HepG2 (cell line): ENCODE results near the gene AJUBA. TPM values are rescaled to one million over a fixed set of nuclear protein-coding genes. Genes with fewer than 3 reads are reported as not detected.
A peak's percentile ranks its signal among the peaks of the same experiment; 100 is the strongest.
"Not testable (repeated sequence)": the region's sequence is repeated elsewhere in the genome, so short reads cannot be mapped to it uniquely, and the experiment has no call there.

Experiments
- CREBL2 ChIP-seq: sonication (generic); formaldehyde crosslinking; IDR thresholded peaks from 2 replicates; pipeline ENCODE4 v1.8.1; 2023; ENCODE audit warnings: missing genetic modification reagents, mild to moderate bottlenecking, borderline replicate concordance
- GATAD2A ChIP-seq: IDR thresholded peaks from 2 replicates; pipeline ENCODE4 v1.6.1; 2016
- IRF9 ChIP-seq: sonication (generic); formaldehyde crosslinking; IDR thresholded peaks from 2 replicates; pipeline ENCODE4 v1.8.0; 2022; ENCODE audit warnings: missing genetic modification reagents, mild to moderate bottlenecking, borderline replicate concordance
- SATB2 ChIP-seq: sonication (generic); formaldehyde crosslinking; IDR thresholded peaks from 2 replicates; pipeline ENCODE4 v1.5.0; 2020; ENCODE audit warnings: missing genetic modification reagents
- SMYD3 ChIP-seq: sonication (generic); formaldehyde crosslinking; IDR thresholded peaks from 2 replicates; pipeline ENCODE4 v1.8.1; 2023; ENCODE audit warnings: mild to moderate bottlenecking, missing genetic modification reagents
- SSRP1 ChIP-seq: IDR thresholded peaks from 2 replicates; pipeline ENCODE4 v1.6.1; 2016; ENCODE audit warnings: control low read depth
- TBX2 ChIP-seq: sonication (generic); formaldehyde crosslinking; IDR thresholded peaks from 2 replicates; pipeline ENCODE4 v1.5.0; 2020; ENCODE audit warnings: missing genetic modification reagents, mild to moderate bottlenecking, borderline replicate concordance
- ZFP41 ChIP-seq: sonication (generic); formaldehyde crosslinking; IDR thresholded peaks from 2 replicates; pipeline ENCODE4 v1.4.0; 2020; ENCODE audit warnings: mild to moderate bottlenecking, missing genetic modification reagents, borderline replicate concordance
- ZHX2 ChIP-seq, 2 experiments: sonication (generic) in 1 of 2; formaldehyde crosslinking in 1 of 2; IDR thresholded peaks; 2 replicates each; pipeline versions ENCODE4 v1.6.1 to v1.9.0; 2014 to 2022; ENCODE audit warnings: antibody characterized with exemption in 1 of 2, borderline replicate concordance in 1 of 2, inconsistent platforms in 1 of 2, low read depth in 1 of 2, missing genetic modification reagents in 1 of 2
- ZNF142 ChIP-seq: sonication (generic); formaldehyde crosslinking; IDR thresholded peaks from 2 replicates; pipeline ENCODE4 v1.4.0; 2020; ENCODE audit warnings: missing genetic modification reagents
- ZNF747 ChIP-seq: sonication (generic); formaldehyde crosslinking; IDR thresholded peaks from 2 replicates; pipeline ENCODE4 v1.8.1; 2023; ENCODE audit warnings: missing genetic modification reagents, mild to moderate bottlenecking, borderline replicate concordance
- ZNF772 ChIP-seq: sonication (generic); formaldehyde crosslinking; IDR thresholded peaks from 2 replicates; pipeline ENCODE4 v1.5.0; 2020; ENCODE audit warnings: mild to moderate bottlenecking, missing genetic modification reagents
- ZNF879 ChIP-seq: sonication (generic); formaldehyde crosslinking; IDR thresholded peaks from 2 replicates; pipeline ENCODE4 v1.8.1; 2023; ENCODE audit warnings: missing genetic modification reagents
- polyA plus RNA-seq, 8 experiments: library from polyadenylated mRNA; depleted of rRNA in 3 of 8; stranded (reverse) in 7 of 8; unstranded in 1 of 8; fragments of >200 nt; fragmentation: Illumina TruSeq in 4 of 8; extraction: Trizol in 4 of 8; gene quantifications; 2 replicates each; pipeline versions ENCODE4 v1.2.1 to v1.2.3, GENCODE V29; 2011 to 2016; ENCODE audit warnings: low read depth in 4 of 8, missing spikeins in 1 of 8, mixed read lengths in 1 of 8; ENCODE audit not compliant: insufficient read depth in 1 of 8
- total RNA-seq, 5 experiments: library from RNA; depleted of rRNA; stranded (reverse); fragments of >200 nt; fragmentation: Illumina TruSeq; extraction: Trizol; gene quantifications; 2 replicates each; pipeline ENCODE4 v1.2.3, GENCODE V29; 2016; ENCODE audit warnings: low read depth in 1 of 5

Gene AJUBA
- total and polyA plus RNA-seq, 2 of the 13 experiments (the other 11 are each of a cell fraction or from before 2014, with no cell fraction given), result 157 to 241 TPM

GRCh38 chr14:22965916-22966782 lies 16.2 kb downstream of the AJUBA start (continued):
- TF ChIP-seq ZNF879 (CRISPR knock-in tag) (0 out of 2 replicates have a peak, but pooled peaks have one; percentile 15), TBX2 (CRISPR knock-in tag) (peak; percentile 90), CREBL2 (CRISPR knock-in tag) (0 out of 2 replicates have a peak, but pooled peaks have one; percentile 39), SATB2 (0 out of 2 replicates have a peak, but pooled peaks have one; percentile 53), ZNF772 (CRISPR knock-in tag) (peak; percentile 85; the same call in 1 of the 2 replicates), ZNF747 (peak; percentile 82; the same call in 1 of the 2 replicates), IRF9 (CRISPR knock-in tag) (0 out of 2 replicates have a peak, but pooled peaks have one; percentile 23), GATAD2A (peak; percentile 71), ZNF142 (CRISPR knock-in tag) (0 out of 2 replicates have a peak, but pooled peaks have one; percentile 31), ZHX2 (IDR thresholded peaks at IDR 0.05; ENCODE audit: low read depth) (0 out of 2 replicates have a peak, but pooled peaks have one; percentile 46), SMYD3 (CRISPR knock-in tag) (peak; percentile 80; the same call in 1 of the 2 replicates), SSRP1 (0 out of 2 replicates have a peak, but pooled peaks have one; percentile 79), ZFP41 (CRISPR knock-in tag) (0 out of 2 replicates have a peak, but pooled peaks have one; percentile 18)
- TF ChIP-seq ZHX2 (CRISPR knock-in tag; IDR thresholded peaks at IDR 0.05; ENCODE audit: borderline replicate concordance), result not testable (repeated sequence)
